Left lung (tissue), 10 donors: Measurements from ENCODE around the gene WDFY1. TPM values are rescaled to one million over a fixed set of nuclear protein-coding genes. Genes with fewer than 3 reads are reported as not detected.
A peak's percentile ranks its signal among the peaks of the same experiment; 100 is the strongest.

Experiments
- ATAC-seq: fragments of 200-7000 bp; cut with Tn5 transposase; one replicate; pipeline ENCODE4 v1.9.1; 2020; ENCODE audit warnings: moderate library complexity
- DNase-seq, 4 donors: peaks; one replicate each; pipeline ENCODE4 v3.0.0-alpha.2; 2013 to 2020
- H3K27ac ChIP-seq, 2 donors: fragments of 200-600 bp; sonication (generic) in 1 of 2; one replicate each; pipeline versions ENCODE4 v1.5.0 to v1.8.0; 2020 to 2021
- H3K27me3 ChIP-seq, 2 donors: fragments of 200-600 bp; sonication (generic) in 1 of 2; one replicate each; pipeline versions ENCODE4 v1.5.0 to v1.8.0; 2020 to 2021
- H3K36me3 ChIP-seq, 2 donors: fragments of 200-600 bp; sonication (generic) in 1 of 2; one replicate each; pipeline versions ENCODE4 v1.5.0 to v1.8.0; 2020 to 2021
- H3K4me1 ChIP-seq, 2 donors: fragments of 200-600 bp; one replicate each; pipeline ENCODE4 v1.8.0; 2021
- H3K4me3 ChIP-seq, 2 donors: fragments of 200-600 bp; sonication (generic) in 1 of 2; one replicate each; pipeline versions ENCODE4 v1.5.0 to v1.8.0; 2020 to 2021; ENCODE audit warnings: mild to moderate bottlenecking in 1 of 2
- H3K9me3 ChIP-seq, 2 donors: fragments of 200-600 bp; sonication (generic) in 1 of 2; one replicate each; pipeline versions ENCODE4 v1.5.0 to v1.8.0; 2020 to 2021
- CTCF ChIP-seq, 2 donors: fragments of 200-600 bp; sonication (generic) in 1 of 2; IDR thresholded peaks; one replicate each; pipeline versions ENCODE4 v1.5.0 to v1.8.0; 2021; ENCODE audit warnings: antibody characterized with exemption in 2 of 2
- intact Hi-C, 2 donors: fragments of 100-400 bp; cut with DNase I; formaldehyde crosslinking; loops; one replicate each; pipeline versions ENCODE4 v1.11.2 to v1.14.2; 2022
- polyA plus RNA-seq, 6 donors: library from polyadenylated mRNA; unstranded; fragments of 120-200 nt; gene quantifications; one replicate each; pipeline ENCODE4 v1.2.1, GENCODE V29; 2013; ENCODE audit not compliant: insufficient read length in 6 of 6
- total RNA-seq, 2 donors: library from RNA; stranded (reverse); fragmentation: NEBNext Ultra II Directional; extraction: Animal tissue kit (Norgen Biotek cat#: 25700); gene quantifications; one replicate each; pipeline ENCODE4 v1.2.1, GENCODE V29; 2021
- donor health status: DM: no; HTN: yes; CAD: no.
- donor health status: DM: no; HTN: no; CAD: no.

WDFY1 gene
- total and polyA plus RNA-seq, 8 donors = 45.5 to 71.9 (median 67.5) TPM

- Histone ChIP-seq H3K4me1 (no peaks in the 10 kb centered on the region), H3K27ac (no peak overlapping the region), H3K9me3 (no peaks in the 10 kb centered on the region), H3K36me3 (no peaks in the 10 kb centered on the region), H3K4me3 (no peak overlapping the region), H3K27me3 (peaks cover 0 to 4% of the 10 kb centered on the region in 2 donors)
- ATAC-seq (no peak), DNase-seq (no peak)
- no peak for TF ChIP-seq CTCF (IDR thresholded peaks at IDR 0.05)
- intact Hi-C loops = loop anchor here in 1 of 2 donors (5.0 kb wide), 1 partner anchor 291 kb away; no protein-coding TSS in a partner anchor
Observed at GRCh38 chr2:223991611-223992010, 46.5 kb upstream of the WDFY1 start.

DNA sequence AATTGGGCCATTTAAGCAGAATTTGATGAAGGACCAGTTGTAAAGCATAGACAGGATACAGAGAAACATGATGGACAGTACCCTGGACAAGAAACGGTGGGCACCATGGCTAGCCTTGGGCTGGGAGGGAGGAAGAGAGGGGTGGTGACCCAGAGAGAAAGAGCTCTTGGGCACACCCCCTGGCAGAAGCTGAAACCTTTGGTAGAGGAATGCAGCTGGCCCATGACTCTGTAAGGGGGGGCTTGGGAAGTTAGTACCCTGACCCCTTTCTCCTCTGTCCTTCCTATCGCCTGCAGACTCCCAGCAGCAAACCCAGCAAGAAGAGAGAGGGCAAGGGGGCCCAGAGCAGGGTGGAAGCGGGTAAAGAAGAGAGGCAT lies 44.7 kb upstream of the WDFY1 start:
- H3K36me3 ChIP-seq = no peaks in the 10 kb centered on the region
- intact Hi-C loops = loop anchor here in 1 of 2 donors (5.0 kb wide), 1 partner anchor 292 kb away; no protein-coding TSS in a partner anchor
- H3K27ac ChIP-seq = no peak overlapping the region
- ATAC-seq (peak; percentile 30), DNase-seq (no peak)
- no peaks in the 10 kb centered on the region for H3K9me3 ChIP-seq
- peaks cover 0 to 7% of the 10 kb centered on the region in 2 donors for H3K27me3 ChIP-seq
- no peaks in the 10 kb centered on the region for H3K4me1 ChIP-seq
- H3K4me3 ChIP-seq = no peak overlapping the region
- no peak for TF ChIP-seq CTCF (IDR thresholded peaks at IDR 0.05)

DNA sequence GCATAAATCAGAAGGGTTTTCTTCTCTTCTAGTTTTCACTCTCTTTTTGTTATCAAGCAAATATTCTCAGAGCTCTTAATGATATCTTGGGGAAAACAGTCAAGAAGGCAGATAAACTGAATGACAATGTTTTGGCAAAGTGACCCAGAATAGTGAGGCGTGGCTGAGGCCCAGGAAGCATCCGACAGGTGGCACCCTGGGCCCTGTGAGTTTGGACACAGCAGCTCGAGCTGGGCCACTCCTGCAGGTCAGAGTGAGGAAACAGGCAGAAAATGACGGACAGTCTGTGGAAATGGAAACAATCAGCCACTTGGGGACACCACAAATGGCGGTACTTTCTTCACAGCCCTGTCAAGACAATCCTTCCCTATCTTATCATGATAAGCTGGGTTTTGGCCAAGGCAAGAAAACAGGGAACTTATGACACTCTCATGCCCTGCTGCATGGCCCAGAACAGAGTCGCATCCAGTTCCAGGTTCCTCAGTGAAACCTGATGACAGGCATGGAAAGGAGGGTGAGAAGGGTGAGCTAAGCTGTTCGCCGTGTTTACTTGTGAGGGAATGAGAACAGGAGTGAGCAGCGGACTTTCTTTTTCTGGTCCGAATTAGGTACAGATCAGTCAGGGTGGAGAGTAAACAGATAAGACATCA lies 44.2 kb upstream of the WDFY1 start:
- no peak overlapping the region for H3K27ac ChIP-seq
- intact Hi-C loops = no loop called here
- peaks cover 0 to 7% of the 10 kb centered on the region in 2 donors for H3K27me3 ChIP-seq
- no peaks in the 10 kb centered on the region for H3K4me1 ChIP-seq
- no peak for TF ChIP-seq CTCF (IDR thresholded peaks at IDR 0.05)
- no peaks in the 10 kb centered on the region for H3K9me3 ChIP-seq
- no peak overlapping the region for H3K4me3 ChIP-seq
- ATAC-seq (peak; percentile 84), DNase-seq (no peak)
- H3K36me3 ChIP-seq = no peaks in the 10 kb centered on the region

GRCh38 chr2:223981241-223981640 lies 36.1 kb upstream of the WDFY1 start:
- no peak for DNase-seq
- H3K27ac ChIP-seq = no peak overlapping the region
- no peak for TF ChIP-seq CTCF (IDR thresholded peaks at IDR 0.05)
- intact Hi-C loops = no loop called here
- H3K9me3 ChIP-seq = no peaks in the 10 kb centered on the region
- no peak for ATAC-seq
- H3K36me3 ChIP-seq = no peaks in the 10 kb centered on the region
- no peaks in the 10 kb centered on the region for H3K27me3 ChIP-seq
- no peak overlapping the region for H3K4me3 ChIP-seq
- H3K4me1 ChIP-seq = no peaks in the 10 kb centered on the region

GRCh38 chr2:223980803-223981202 lies 35.7 kb upstream of the WDFY1 start:
- H3K4me3 ChIP-seq = no peak overlapping the region
- ATAC-seq (no peak), DNase-seq (no peak)
- no peaks in the 10 kb centered on the region for H3K4me1 ChIP-seq
- no peaks in the 10 kb centered on the region for H3K9me3 ChIP-seq
- no peak overlapping the region for H3K27ac ChIP-seq
- no peak for TF ChIP-seq CTCF (IDR thresholded peaks at IDR 0.05)
- H3K36me3 ChIP-seq = no peaks in the 10 kb centered on the region
- no peaks in the 10 kb centered on the region for H3K27me3 ChIP-seq
- intact Hi-C loops = no loop called here
